ENCODE data around the gene GGACT. TPM values are rescaled to one million over a fixed set of nuclear protein-coding genes. Genes with fewer than 3 reads are reported as not detected.

Gene GGACT
- total RNA-seq, 2 donors from 2014 or later: 1.4 TPM

DNA sequence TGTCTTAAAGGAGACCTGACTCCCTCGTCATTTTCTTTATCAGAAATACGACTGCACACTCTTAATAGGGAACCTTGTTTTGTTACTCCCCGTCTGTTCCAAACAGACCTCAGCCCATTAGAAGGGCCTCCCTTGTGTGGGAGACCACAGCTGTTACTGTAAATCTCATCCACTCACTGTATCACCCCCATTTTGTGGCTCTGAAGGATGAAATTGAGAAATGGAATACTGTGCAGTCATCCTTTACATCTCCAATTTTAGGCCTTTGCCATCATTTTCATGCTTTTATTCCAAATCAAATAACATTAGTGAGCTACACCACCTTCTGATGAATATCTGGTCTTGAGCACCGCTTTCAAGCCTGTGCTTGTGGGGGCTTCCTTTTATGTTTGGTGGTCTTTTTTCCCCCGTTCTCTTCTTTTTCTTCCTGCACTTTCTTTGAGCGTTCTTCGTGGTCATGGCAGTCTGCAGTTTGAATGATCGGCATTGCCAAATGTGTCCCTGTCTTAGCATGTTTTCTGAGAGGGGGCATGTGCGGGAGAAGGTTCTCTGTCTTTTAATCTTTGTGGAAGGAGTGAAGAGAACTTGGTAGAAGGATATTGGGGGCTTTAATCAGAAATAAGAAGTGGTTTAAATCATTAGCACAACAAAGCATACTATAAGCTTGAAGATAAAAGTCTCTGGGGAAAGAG, 65.8 kb downstream of the GGACT start:
- H3K9me3 ChIP-seq: no peaks in the 10 kb centered on the region
- no peak for DNase-seq (ENCODE audit: low spot score)
- no peak for TF ChIP-seq CTCF (IDR thresholded peaks at IDR 0.05)

GRCh38 chr13:100521851-100522617, 66.6 kb downstream of the GGACT start:
- no peak for TF ChIP-seq CTCF (IDR thresholded peaks at IDR 0.05)

More for the DNA sequence above, 65.8 kb downstream of the GGACT start:
- H3K27me3 ChIP-seq: no peaks in the 10 kb centered on the region
- H3K27ac ChIP-seq: no peak overlapping the region
- H3K4me1 ChIP-seq: no peaks in the 10 kb centered on the region
- H3K4me3 ChIP-seq: no peak overlapping the region
- H3K36me3 ChIP-seq: no peaks in the 10 kb centered on the region

DNA sequence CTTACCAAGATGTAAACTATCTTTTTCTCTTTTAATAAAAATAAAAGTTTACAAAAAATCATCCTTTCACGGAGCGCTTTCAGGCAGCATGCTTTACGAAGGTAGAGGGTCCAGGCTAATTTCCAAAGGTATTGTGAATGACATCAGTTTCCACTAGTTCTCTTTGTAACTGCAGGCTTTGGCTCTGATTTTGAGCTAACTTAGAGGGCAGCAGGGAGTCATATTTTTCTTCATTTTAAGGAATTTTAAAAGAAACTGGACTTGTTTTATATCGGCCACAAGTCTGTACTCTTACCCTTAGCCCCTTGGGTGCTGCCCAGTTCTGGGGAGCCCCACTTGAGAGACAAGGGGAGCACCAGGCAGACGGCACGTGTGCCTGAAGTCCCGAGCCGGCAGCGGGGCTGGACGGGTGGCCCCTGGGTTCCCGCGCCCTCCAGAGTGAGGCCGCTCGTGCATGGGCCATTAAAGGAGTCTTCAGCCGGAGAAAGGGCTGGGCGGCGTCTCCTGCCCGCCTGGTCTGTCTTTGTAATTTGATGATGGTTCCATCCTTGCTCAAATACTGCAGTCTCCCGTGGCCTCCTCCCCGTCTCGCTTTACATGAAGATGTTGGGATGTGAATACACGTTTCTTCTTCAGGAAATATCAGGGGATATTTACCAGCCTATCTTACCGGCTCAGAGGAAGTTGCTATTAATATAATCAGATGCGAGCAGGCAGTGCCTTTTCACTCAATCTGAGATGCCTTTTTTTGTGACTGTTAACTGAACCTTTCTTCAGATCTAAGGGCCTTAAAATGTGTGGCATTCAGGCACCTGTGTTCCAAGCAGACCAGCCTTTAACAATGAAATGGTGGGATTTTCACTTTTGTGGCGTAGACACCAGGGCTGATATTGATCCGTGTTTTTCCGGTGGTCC, 67.4 kb downstream of the GGACT start:
- Histone ChIP-seq H3K36me3 (no peaks in the 10 kb centered on the region), H3K4me3 (no peak overlapping the region), H3K4me1 (no peaks in the 10 kb centered on the region), H3K27ac (no peak overlapping the region), H3K27me3 (no peaks in the 10 kb centered on the region), H3K9me3 (no peaks in the 10 kb centered on the region)
- TF ChIP-seq CTCF (IDR thresholded peaks at IDR 0.05): no peak
- no peak for DNase-seq (ENCODE audit: low spot score)

More at GRCh38 chr13:100521851-100522617, 66.6 kb downstream of the GGACT start:
- Histone ChIP-seq H3K27me3 (no peaks in the 10 kb centered on the region), H3K27ac (no peak overlapping the region), H3K4me1 (no peaks in the 10 kb centered on the region), H3K4me3 (no peak overlapping the region), H3K36me3 (no peaks in the 10 kb centered on the region), H3K9me3 (no peaks in the 10 kb centered on the region)
- DNase-seq (ENCODE audit: low spot score): no peak

- Histone ChIP-seq H3K9me3 (no peaks in the 10 kb centered on the region), H3K4me1 (peaks cover 0 to 2% of the 10 kb centered on the region in 2 donors), H3K36me3 (no peaks in the 10 kb centered on the region), H3K27me3 (no peaks in the 10 kb centered on the region), H3K27ac (no peak overlapping the region), H3K4me3 (no peak overlapping the region)
- no peak for TF ChIP-seq CTCF (IDR thresholded peaks at IDR 0.05)
- DNase-seq (ENCODE audit: low spot score): peak; percentile 53
These were observed 69.0 kb downstream of the GGACT start for GRCh38 chr13:100519626-100520025.

GRCh38 chr13:100518394-100519062, 70.1 kb downstream of the GGACT start:
- Histone ChIP-seq H3K36me3 (no peaks in the 10 kb centered on the region), H3K4me1 (peaks cover 0 to 7% of the 10 kb centered on the region in 2 donors), H3K27ac (no peak overlapping the region), H3K27me3 (no peaks in the 10 kb centered on the region), H3K4me3 (no peak overlapping the region), H3K9me3 (no peaks in the 10 kb centered on the region)
- no peak for TF ChIP-seq CTCF (IDR thresholded peaks at IDR 0.05)
- peak; percentile 18 for DNase-seq (ENCODE audit: low spot score)

All from right atrium auricular region (tissue), 2 donors.